Keratinocyte (primary cell): ENCODE results near the gene LRFN4. TPM values are rescaled to one million over a fixed set of nuclear protein-coding genes. Genes with fewer than 3 reads are reported as not detected.

Source experiments
- DNase-seq: peaks from one replicate; pipeline ENCODE4 v3.0.0-alpha.2; 2011; ENCODE audit warnings: low read depth, missing footprints, low spot score
- FAIRE-seq: peaks from 2 replicates; lab custom pipeline; 2011; peaks lifted over from hg19 to GRCh38; lab: Jason Lieb, UNC
- H2AFZ ChIP-seq: 2 replicates; pipeline ENCODE4 v1.6.0; 2012; ENCODE audit warnings: low read length, control low read depth, inconsistent platforms; ENCODE audit not compliant: control insufficient read depth
- H3K27ac ChIP-seq: 2 replicates; pipeline ENCODE4 v1.5.1; 2011; ENCODE audit warnings: low read length; ENCODE audit not compliant: control insufficient read depth, insufficient read depth
- H3K27me3 ChIP-seq: 3 replicates; pipeline ENCODE4 v1.6.0; 2011; ENCODE audit warnings: low read length; ENCODE audit not compliant: control insufficient read depth, insufficient read depth; ENCODE audit errors: extremely low read depth
- H3K36me3 ChIP-seq, 2 experiments: 2 replicates in 1 of 2; 3 replicates in 1 of 2; pipeline ENCODE4 v1.5.1; 2011; ENCODE audit warnings: low read length in 2 of 2, mild to moderate bottlenecking in 1 of 2; ENCODE audit not compliant: control insufficient read depth in 2 of 2, insufficient read depth in 2 of 2; ENCODE audit errors: extremely low read depth in 1 of 2
- H3K4me1 ChIP-seq: 3 replicates; pipeline ENCODE4 v1.5.1; 2011; ENCODE audit warnings: low read length; ENCODE audit not compliant: control insufficient read depth, insufficient read depth; ENCODE audit errors: extremely low read depth
- H3K4me2 ChIP-seq: 3 replicates; pipeline ENCODE4 v1.6.0; 2011; ENCODE audit warnings: low read depth, low read length; ENCODE audit not compliant: control insufficient read depth, insufficient read depth; ENCODE audit errors: extremely low read depth
- H3K4me3 ChIP-seq, 3 experiments: fragments of 200-600 bp in 1 of 3; sonication (generic) in 1 of 3; 2 replicates in 2 of 3; 3 replicates in 1 of 3; pipeline ENCODE4 v1.5.1; 2011 to 2016; ENCODE audit warnings: low read length in 3 of 3, mild to moderate bottlenecking in 3 of 3, control low read depth in 2 of 3, inconsistent platforms in 1 of 3, low read depth in 1 of 3, mixed read lengths in 1 of 3, mixed run types in 1 of 3, moderate library complexity in 1 of 3; ENCODE audit not compliant: control insufficient read depth in 2 of 3, insufficient read depth in 2 of 3; ENCODE audit errors: extremely low read depth in 1 of 3
- H3K79me2 ChIP-seq: 2 replicates; pipeline ENCODE4 v1.6.0; 2012; ENCODE audit warnings: low read length; ENCODE audit not compliant: control insufficient read depth, insufficient read depth
- H3K9ac ChIP-seq: 3 replicates; pipeline ENCODE4 v1.6.0; 2011; ENCODE audit warnings: low read length; ENCODE audit not compliant: control insufficient read depth, insufficient read depth; ENCODE audit errors: extremely low read depth
- H3K9me1 ChIP-seq: 3 replicates; pipeline ENCODE4 v1.6.0; 2011; ENCODE audit warnings: low read length; ENCODE audit not compliant: control insufficient read depth, insufficient read depth; ENCODE audit errors: extremely low read depth
- H3K9me3 ChIP-seq: 2 replicates; pipeline ENCODE4 v1.5.1; 2012; ENCODE audit warnings: low read depth, low read length; ENCODE audit not compliant: control insufficient read depth
- H4K20me1 ChIP-seq: 3 replicates; pipeline ENCODE4 v1.6.0; 2011; ENCODE audit warnings: low read length; ENCODE audit not compliant: control insufficient read depth, insufficient read depth; ENCODE audit errors: extremely low read depth
- EZH2 ChIP-seq: IDR thresholded peaks from one replicate; pipeline ENCODE4 v1.6.1; 2012; ENCODE audit warnings: inconsistent platforms, mild to moderate bottlenecking, low read length, moderate library complexity
- dilution Hi-C: fragments of 300-500 bp; cut with MboI; formaldehyde crosslinking; loops from one replicate; pipeline ENCODE4 v1.7.0; 2020; ENCODE audit warnings: low sequenced_read_pairs; ENCODE audit not compliant: extremely low pct_ligation_motif_present
- polyA plus RNA-seq, 5 experiments: library from polyadenylated mRNA; depleted of rRNA in 3 of 5; stranded (reverse) in 3 of 5; stranded (forward) in 1 of 5; unstranded in 1 of 5; fragments of >200 nt; gene quantifications; 1 replicate in 1 of 5; 2 replicates in 3 of 5; 3 replicates in 1 of 5; pipeline versions ENCODE4 v1.2.1 to v1.2.3, GENCODE V29; 2011 to 2012; ENCODE audit warnings: missing spikeins in 2 of 5, low read depth in 1 of 5, low replicate concordance in 1 of 5
- TF ChIP-seq, protein P1 (sequence below), 3 experiments: IDR thresholded peaks in 1 of 3; conservative IDR thresholded peaks in 1 of 3; optimal IDR thresholded peaks in 1 of 3; 2 replicates in 2 of 3; 3 replicates in 1 of 3; pipeline versions ENCODE3 to v1.5.1; 2011; ENCODE audit warnings: low read length in 3 of 3, mild to moderate bottlenecking in 3 of 3, moderate library complexity in 2 of 3, control low read depth in 1 of 3, inconsistent platforms in 1 of 3; ENCODE audit not compliant: insufficient read depth in 2 of 3; ENCODE audit errors: extremely low read depth in 1 of 3

Gene LRFN4
- polyA plus RNA-seq, 1 donor (not counting 4 experiments of a cell fraction or from before 2014, with no cell fraction given): 1.1 TPM

DNA sequence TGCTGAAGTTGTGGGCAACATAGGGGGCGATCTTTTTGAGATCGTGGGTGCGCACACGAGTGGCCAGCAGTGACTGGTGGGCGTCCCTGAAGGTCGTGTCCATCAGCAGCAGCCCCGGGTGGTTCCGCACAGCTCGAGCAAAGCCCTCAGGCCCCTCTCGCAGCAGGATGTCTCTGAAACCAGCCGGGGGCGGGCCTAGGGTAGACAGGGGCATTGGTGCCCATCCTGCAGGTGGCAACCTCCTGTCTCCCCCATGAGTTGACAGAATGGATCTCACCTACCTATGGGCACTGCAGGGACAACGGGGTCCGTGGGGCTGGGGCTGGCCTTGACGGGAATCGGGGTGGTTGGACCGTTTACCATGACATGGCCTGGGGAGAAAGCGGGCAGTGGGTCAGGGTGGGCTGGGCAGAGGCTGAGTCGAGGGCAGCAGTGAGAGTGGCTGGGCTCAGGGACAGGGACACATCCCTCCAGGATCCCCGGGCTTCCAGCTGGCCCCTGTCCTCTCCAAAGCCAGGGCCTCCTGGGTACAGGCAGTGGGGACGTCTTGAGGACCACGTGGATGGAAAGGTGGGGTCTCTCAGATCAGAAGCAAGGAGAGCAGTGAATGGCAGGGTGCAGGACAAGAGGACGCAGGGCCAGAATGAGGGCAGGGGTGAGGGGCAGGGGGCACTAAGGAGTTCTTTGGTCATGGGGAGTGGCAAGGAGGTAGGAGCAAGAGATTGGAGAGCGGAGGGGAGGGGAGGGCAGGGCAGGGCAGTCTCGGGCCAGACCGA, 4.2 kb upstream of the LRFN4 start:
- Histone ChIP-seq H3K9me3 (no peaks in the 10 kb centered on the region), H3K9ac (no peak overlapping the region), H3K4me3 (no peak overlapping the region), H3K36me3 (peaks cover 5 to 16% of the 10 kb centered on the region in 2 experiments), H3K27me3 (no peaks in the 10 kb centered on the region), H3K9me1 (no peaks in the 10 kb centered on the region), H4K20me1 (no peaks in the 10 kb centered on the region), H2AFZ (no peak overlapping the region), H3K27ac (no peak overlapping the region), H3K4me1 (peaks cover 6% of the 10 kb centered on the region), H3K4me2 (no peak overlapping the region), H3K79me2 (no peaks in the 10 kb centered on the region)
- TF ChIP-seq, protein P1, sequence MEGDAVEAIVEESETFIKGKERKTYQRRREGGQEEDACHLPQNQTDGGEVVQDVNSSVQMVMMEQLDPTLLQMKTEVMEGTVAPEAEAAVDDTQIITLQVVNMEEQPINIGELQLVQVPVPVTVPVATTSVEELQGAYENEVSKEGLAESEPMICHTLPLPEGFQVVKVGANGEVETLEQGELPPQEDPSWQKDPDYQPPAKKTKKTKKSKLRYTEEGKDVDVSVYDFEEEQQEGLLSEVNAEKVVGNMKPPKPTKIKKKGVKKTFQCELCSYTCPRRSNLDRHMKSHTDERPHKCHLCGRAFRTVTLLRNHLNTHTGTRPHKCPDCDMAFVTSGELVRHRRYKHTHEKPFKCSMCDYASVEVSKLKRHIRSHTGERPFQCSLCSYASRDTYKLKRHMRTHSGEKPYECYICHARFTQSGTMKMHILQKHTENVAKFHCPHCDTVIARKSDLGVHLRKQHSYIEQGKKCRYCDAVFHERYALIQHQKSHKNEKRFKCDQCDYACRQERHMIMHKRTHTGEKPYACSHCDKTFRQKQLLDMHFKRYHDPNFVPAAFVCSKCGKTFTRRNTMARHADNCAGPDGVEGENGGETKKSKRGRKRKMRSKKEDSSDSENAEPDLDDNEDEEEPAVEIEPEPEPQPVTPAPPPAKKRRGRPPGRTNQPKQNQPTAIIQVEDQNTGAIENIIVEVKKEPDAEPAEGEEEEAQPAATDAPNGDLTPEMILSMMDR (optimal IDR thresholded peaks at IDR 0.05 in 1 of 3, IDR thresholded peaks at IDR 0.05 in 1 of 3, conservative IDR thresholded peaks at IDR 0.05 in 1 of 3; ENCODE audit: extremely low read depth in 1 of 3, insufficient read depth in 2 of 3, low read length in 3 of 3): no peak
- no peak for TF ChIP-seq EZH2
- DNase-seq: no peak
- no peak for FAIRE-seq
- dilution Hi-C loops: no loop called here

DNA sequence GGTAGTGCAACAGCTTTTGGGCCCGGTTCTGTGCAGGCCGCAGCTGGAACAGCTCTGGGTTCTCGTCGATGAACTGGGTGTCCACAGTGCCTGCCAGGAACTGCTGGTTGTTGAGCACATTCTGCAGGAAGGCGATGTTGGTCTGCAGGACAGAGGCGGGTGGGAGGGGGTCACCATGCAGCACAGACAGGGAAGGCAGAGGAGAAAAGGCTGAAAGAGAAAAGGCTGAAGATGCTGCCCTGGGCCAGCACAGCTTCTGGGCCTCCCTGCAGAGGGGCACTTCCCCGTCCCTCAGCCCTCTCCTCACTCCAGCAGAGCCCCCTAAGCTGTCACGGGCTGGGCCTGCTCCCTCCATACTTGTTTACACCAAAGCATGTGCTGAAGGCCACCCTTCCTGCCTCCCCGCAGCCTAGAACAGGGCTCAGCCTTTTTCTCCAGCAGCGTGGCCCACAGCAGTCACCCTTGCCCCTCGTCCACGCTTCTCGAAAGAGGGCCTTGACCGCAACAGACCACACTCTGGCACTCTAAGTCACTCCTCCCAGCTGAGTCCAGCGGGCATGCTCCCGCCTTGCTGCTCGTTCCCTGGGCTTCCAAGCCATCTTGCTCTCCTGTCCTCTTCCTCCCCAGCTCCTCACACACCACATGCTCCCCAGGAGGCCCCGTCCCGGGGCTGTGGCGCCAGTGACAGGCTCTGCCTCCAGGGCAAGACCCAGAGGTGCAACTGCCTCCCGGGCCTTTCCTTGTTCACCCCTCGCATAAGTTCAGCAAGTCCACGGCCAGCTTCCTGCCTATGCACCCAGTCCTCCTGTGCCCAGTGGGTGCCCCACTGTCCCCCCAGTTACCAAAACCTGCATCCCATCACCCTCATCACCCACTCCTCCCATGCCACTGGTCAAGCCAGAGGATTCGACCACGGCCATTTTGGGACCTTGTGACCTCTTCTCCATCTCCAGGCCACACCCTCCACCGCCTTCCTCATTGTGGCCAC, 3.3 kb upstream of the LRFN4 start:
- no peak for TF ChIP-seq EZH2
- TF ChIP-seq, protein P1 (optimal IDR thresholded peaks at IDR 0.05 in 1 of 3, IDR thresholded peaks at IDR 0.05 in 1 of 3, conservative IDR thresholded peaks at IDR 0.05 in 1 of 3; ENCODE audit: extremely low read depth in 1 of 3, insufficient read depth in 2 of 3, low read length in 3 of 3): no peak
- dilution Hi-C loops: no loop called here
- Histone ChIP-seq H3K27me3 (no peaks in the 10 kb centered on the region), H3K27ac (no peak overlapping the region), H4K20me1 (no peaks in the 10 kb centered on the region), H3K9me3 (no peaks in the 10 kb centered on the region), H2AFZ (no peak overlapping the region), H3K9ac (no peak overlapping the region), H3K4me1 (peaks cover 6% of the 10 kb centered on the region), H3K9me1 (no peaks in the 10 kb centered on the region), H3K36me3 (peaks cover 0 to 15% of the 10 kb centered on the region in 2 experiments), H3K4me3 (no peak overlapping the region), H3K79me2 (no peaks in the 10 kb centered on the region), H3K4me2 (no peak overlapping the region)
- DNase-seq (no peak), FAIRE-seq (no peak)
